Right atrium auricular region (tissue), 2 donors: ENCODE results near the gene ANKRD28. TPM values are rescaled to one million over a fixed set of nuclear protein-coding genes. Genes with fewer than 3 reads are reported as not detected.

Experiments used
- DNase-seq: peaks from one replicate; pipeline ENCODE4 v3.0.0-alpha.2; 2019; ENCODE audit warnings: low spot score
- H3K27ac ChIP-seq, 2 donors: fragments of 200-600 bp; sonication (generic); 1 replicate in 1 of 2; 2 replicates in 1 of 2; pipeline ENCODE4 v1.5.1; 2016 to 2019
- H3K27me3 ChIP-seq, 2 donors: fragments of 200-600 bp; sonication (generic); one replicate each; pipeline versions ENCODE4 v1.5.1 to v1.6.0; 2017 to 2019
- H3K36me3 ChIP-seq: fragments of 200-600 bp; sonication (generic); one replicate; pipeline ENCODE4 v1.5.1; 2016
- H3K4me1 ChIP-seq, 2 donors: fragments of 200-600 bp; sonication (generic); one replicate each; pipeline versions ENCODE4 v1.5.1 to v1.6.0; 2017 to 2019
- H3K4me3 ChIP-seq, 2 donors: fragments of 200-600 bp; sonication (generic); 1 replicate in 1 of 2; 2 replicates in 1 of 2; pipeline ENCODE4 v1.5.1; 2017 to 2019; ENCODE audit warnings: mild to moderate bottlenecking in 1 of 2, moderate library complexity in 1 of 2
- H3K9me3 ChIP-seq, 2 donors: fragments of 200-600 bp; sonication (generic); one replicate each; pipeline ENCODE4 v1.5.1; 2019
- total RNA-seq, 2 donors: library from RNA; depleted of rRNA; stranded (reverse); fragments of >200 nt; gene quantifications; one replicate each; pipeline ENCODE4 v1.1.0, GENCODE V29; 2016
- TF ChIP-seq, protein P1 (sequence below), 2 donors: fragments of 200-600 bp; sonication (generic); IDR thresholded peaks; one replicate each; pipeline ENCODE4 v1.5.1; 2019; ENCODE audit warnings: antibody characterized with exemption in 2 of 2

ANKRD28 gene
- total RNA-seq, 2 donors from 2014 or later = 9.2 to 11.3 TPM

DNA sequence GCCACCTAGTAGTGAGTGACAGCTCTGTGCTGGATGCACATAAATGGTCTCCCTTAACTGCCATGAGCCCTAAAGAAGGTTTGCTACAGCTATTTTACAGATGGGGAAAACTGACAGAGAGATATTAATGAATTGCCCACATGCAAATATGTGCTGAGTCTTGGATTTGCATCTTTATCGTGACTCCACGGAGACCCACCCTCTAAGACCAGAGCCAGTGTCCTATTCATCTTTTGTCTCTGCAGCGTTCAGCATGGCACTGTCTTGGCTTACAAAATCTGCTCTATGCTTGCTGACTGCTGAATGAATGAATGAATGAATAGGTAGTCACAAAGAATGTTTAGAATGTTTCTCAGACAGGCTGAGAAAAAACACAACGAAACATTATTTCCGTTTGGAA is 147.9 kb downstream of the ANKRD28 start:
- H3K27ac ChIP-seq = no peak overlapping the region
- TF ChIP-seq, protein P1, sequence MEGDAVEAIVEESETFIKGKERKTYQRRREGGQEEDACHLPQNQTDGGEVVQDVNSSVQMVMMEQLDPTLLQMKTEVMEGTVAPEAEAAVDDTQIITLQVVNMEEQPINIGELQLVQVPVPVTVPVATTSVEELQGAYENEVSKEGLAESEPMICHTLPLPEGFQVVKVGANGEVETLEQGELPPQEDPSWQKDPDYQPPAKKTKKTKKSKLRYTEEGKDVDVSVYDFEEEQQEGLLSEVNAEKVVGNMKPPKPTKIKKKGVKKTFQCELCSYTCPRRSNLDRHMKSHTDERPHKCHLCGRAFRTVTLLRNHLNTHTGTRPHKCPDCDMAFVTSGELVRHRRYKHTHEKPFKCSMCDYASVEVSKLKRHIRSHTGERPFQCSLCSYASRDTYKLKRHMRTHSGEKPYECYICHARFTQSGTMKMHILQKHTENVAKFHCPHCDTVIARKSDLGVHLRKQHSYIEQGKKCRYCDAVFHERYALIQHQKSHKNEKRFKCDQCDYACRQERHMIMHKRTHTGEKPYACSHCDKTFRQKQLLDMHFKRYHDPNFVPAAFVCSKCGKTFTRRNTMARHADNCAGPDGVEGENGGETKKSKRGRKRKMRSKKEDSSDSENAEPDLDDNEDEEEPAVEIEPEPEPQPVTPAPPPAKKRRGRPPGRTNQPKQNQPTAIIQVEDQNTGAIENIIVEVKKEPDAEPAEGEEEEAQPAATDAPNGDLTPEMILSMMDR (IDR thresholded peaks at IDR 0.05) = no peak
- H3K4me1 ChIP-seq = peaks cover 0 to 20% of the 10 kb centered on the region in 2 donors
- H3K27me3 ChIP-seq = no peaks in the 10 kb centered on the region
- no peak for DNase-seq
- no peaks in the 10 kb centered on the region for H3K9me3 ChIP-seq
- peaks cover 3% of the 10 kb centered on the region for H3K36me3 ChIP-seq
- H3K4me3 ChIP-seq = no peak overlapping the region

DNA sequence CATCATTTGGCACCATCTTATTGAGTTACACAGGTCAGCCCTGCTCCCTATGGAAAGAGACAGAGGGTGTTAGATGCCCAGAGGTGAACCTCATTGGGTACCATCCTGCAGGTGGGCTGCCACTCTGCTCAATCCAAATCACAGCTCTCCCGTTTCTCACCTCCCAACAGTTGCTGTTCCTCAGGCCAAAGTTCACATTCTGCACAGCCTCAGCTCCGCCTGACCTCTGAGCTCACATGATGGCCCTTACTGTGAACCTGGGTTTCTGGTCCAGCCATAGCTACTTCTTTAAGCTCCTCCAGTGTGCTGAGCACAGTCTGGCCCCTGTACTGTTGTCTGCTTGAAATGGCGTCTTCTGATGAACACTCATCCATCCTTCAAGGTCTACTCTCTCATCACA is 148.4 kb downstream of the ANKRD28 start:
- H3K36me3 ChIP-seq = peaks cover 8% of the 10 kb centered on the region
- DNase-seq = no peak
- no peak overlapping the region for H3K4me3 ChIP-seq
- H3K4me1 ChIP-seq = peaks cover 0 to 20% of the 10 kb centered on the region in 2 donors
- H3K27ac ChIP-seq = no peak overlapping the region
- H3K9me3 ChIP-seq = no peaks in the 10 kb centered on the region
- TF ChIP-seq, protein P1 (IDR thresholded peaks at IDR 0.05) = no peak
- no peaks in the 10 kb centered on the region for H3K27me3 ChIP-seq

DNA sequence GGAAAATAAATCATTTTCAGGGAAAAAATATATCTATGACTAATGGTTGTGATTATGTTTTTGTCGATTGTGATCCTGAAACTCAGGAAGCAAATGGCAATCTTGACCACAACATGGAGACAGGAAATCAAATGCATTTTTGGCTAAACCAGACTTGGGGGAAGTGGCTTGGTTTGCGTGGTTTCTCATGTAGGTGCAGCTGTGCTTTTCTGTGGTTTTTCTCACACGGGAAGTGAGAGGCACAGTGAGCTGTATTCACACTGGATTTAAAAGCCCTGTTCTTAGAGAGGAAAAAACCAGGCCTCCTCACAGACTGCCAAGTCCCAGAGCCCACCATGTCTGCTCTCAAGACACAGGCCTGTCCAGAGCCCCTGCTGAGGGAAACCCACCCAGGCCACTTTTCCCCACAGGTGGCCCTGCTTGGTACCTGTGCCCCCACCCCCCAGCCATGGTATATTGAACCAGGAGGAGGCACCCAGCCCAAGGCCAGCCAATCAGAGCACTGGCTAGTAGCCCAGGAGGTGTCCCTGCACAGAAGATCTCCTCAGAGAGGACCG is 150.1 kb downstream of the ANKRD28 start:
- TF ChIP-seq, protein P1 (IDR thresholded peaks at IDR 0.05) = no peak
- Histone ChIP-seq H3K4me3 (no peak overlapping the region), H3K27me3 (no peaks in the 10 kb centered on the region)

DNA sequence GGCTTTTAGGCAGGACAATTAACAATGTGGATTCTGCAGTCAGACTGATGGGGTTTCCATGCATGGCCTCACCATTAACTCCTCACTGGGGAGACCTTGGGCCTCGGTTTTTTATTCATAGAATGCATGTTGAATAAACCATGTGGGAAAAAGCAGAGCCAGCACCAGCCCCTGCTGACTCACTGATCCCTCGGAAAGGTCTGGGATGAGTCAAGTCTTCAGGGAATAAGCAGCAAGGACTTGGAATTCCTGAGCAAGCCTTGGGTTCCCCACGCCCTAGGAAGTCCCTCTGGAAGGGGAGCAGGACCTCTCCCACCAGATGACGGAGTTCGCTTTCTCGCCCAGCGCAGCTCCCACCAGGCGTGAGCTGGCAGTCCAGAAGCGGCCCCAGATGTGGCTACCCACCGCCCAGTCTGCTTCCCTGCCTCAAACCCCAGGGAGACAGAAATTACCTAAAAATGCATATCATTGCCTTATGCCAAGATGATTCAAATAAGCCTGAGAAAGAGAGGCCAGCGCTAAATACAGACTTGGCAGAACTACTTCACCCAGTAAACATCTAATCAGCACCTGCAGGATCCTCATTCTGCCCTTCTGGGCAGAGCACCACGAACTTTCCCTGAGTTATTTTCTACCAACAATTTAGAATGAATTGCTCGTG is 150.8 kb downstream of the ANKRD28 start:
- DNase-seq = no peak
- TF ChIP-seq, protein P1 (IDR thresholded peaks at IDR 0.05) = no peak
- Histone ChIP-seq H3K27me3 (no peaks in the 10 kb centered on the region), H3K27ac (peak overlapping the region; percentile 35 to 56), H3K9me3 (no peaks in the 10 kb centered on the region), H3K4me3 (no peak overlapping the region), H3K36me3 (peaks cover 9% of the 10 kb centered on the region), H3K4me1 (peaks cover 0 to 20% of the 10 kb centered on the region in 2 donors)

More for the DNA sequence above, 150.1 kb downstream of the ANKRD28 start:
- H3K9me3 ChIP-seq = no peaks in the 10 kb centered on the region
- H3K36me3 ChIP-seq = peaks cover 9% of the 10 kb centered on the region
- peak overlapping the region; percentile 35 to 56 for H3K27ac ChIP-seq
- H3K4me1 ChIP-seq = peaks cover 0 to 20% of the 10 kb centered on the region in 2 donors
- no peak for DNase-seq

DNA sequence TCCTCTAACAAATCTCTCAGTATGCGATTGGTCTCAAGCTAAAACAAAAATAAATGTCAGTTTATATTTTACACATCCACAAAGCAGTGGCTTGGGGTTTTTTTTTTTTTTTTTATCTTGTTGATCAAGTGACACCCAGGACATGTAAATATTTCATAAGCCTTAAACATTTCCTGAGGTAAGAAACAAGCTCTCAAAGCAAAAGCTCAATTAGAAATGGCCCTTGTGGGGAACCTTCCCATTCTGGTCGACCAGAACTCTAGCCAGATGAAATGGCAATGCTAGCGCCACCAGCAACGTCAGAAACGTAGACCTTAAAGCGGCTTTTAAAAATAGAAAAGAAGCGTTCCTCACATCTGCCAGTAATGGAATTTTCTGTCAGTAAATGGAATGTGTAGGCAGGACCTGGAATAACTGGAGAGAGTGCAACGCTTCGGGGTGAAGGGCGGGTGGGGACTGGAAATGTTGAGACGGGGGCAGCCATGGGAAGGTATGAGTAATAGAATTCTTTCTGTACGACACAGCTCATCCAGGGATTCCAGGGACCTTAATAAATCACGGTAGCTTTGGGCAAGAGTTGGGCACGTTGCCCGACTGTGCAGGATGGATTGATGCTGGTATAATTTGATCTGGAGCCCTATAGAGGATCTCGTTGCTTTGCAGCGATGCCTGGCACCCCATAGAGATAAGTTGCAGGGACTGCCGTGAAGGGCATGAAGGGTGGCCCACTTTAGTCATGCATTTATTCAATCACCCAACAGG is 151.9 kb downstream of the ANKRD28 start:
- no peak overlapping the region for H3K27ac ChIP-seq
- H3K36me3 ChIP-seq = peaks cover 9% of the 10 kb centered on the region
- no peaks in the 10 kb centered on the region for H3K9me3 ChIP-seq
- H3K4me3 ChIP-seq = no peak overlapping the region
- H3K27me3 ChIP-seq = no peaks in the 10 kb centered on the region
- TF ChIP-seq, protein P1 (IDR thresholded peaks at IDR 0.05) = no peak
- H3K4me1 ChIP-seq = peaks cover 0 to 20% of the 10 kb centered on the region in 2 donors
- DNase-seq = no peak
